Stimulated activated CD4-positive, alpha-beta T cell treated with anti-CD3 and anti-CD28 coated beads, Interleukin-12 subunit alpha, Interleukin-12 subunit beta, amount 100 ng/mL, for 4 hours (primary cell): Measurements from ENCODE around the gene CES5A.
"Not testable (repeated sequence)": the region's sequence is repeated elsewhere in the genome, so short reads cannot be mapped to it uniquely, and the experiment has no call there.

Experiments used
- DNase-seq: peaks from one replicate; pipeline ENCODE4 v3.0.0-alpha.2; 2020

The CES5A gene, protein sequence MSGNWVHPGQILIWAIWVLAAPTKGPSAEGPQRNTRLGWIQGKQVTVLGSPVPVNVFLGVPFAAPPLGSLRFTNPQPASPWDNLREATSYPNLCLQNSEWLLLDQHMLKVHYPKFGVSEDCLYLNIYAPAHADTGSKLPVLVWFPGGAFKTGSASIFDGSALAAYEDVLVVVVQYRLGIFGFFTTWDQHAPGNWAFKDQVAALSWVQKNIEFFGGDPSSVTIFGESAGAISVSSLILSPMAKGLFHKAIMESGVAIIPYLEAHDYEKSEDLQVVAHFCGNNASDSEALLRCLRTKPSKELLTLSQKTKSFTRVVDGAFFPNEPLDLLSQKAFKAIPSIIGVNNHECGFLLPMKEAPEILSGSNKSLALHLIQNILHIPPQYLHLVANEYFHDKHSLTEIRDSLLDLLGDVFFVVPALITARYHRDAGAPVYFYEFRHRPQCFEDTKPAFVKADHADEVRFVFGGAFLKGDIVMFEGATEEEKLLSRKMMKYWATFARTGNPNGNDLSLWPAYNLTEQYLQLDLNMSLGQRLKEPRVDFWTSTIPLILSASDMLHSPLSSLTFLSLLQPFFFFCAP

GRCh38 chr16:55875273-55875672 lies at the start of gene CES5A:
Gene CES5A, minus strand, starts transcription at chr16:55875373. Its CDS starts 152 bp downstream, at chr16:55875221.
- DNase-seq: no peak

DNA sequence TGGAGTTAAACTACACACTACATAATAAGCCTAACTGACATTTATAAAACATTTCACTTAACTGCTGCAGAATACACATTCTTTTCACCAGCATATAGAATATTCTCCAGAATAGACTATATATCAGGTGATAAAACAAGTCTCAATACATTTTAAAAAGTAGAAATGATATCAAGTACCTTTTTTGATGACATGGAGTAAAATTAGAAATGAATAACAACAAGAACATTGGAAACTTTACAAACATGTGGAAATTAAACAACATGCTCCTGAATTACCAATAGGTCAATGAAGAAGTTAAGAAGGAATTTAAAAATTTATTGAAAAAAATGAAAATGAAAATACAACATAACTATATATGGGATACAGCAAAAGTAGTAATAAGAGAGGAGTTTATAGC lies 47.5 kb upstream of the CES5A start:
- DNase-seq: no peak

- DNase-seq: no peak
Observed at GRCh38 chr16:55917373-55918160, 42.4 kb upstream of the CES5A start.

GRCh38 chr16:55915096-55915827 lies 40.1 kb upstream of the CES5A start:
- no peak for DNase-seq

DNA sequence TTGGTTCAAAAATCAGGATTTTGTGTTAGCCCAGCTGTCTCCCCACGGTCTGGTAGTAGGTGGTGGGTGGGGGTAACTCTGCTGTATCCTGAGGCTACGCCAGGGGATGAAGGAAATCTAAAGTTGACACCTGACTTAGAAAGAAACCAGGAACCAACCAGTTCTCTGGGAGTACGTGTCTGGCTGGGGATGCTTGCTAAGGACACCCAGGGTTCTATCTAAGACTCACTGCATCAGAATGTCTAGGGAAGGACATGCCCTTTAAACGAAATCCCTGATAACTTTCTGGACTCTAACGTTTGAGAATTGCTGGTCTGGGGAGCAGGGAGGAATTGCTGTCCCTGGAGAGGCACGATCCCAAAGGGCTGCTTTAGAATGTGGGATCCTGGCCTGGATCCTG lies 39.2 kb upstream of the CES5A start:
- DNase-seq: no peak

DNA sequence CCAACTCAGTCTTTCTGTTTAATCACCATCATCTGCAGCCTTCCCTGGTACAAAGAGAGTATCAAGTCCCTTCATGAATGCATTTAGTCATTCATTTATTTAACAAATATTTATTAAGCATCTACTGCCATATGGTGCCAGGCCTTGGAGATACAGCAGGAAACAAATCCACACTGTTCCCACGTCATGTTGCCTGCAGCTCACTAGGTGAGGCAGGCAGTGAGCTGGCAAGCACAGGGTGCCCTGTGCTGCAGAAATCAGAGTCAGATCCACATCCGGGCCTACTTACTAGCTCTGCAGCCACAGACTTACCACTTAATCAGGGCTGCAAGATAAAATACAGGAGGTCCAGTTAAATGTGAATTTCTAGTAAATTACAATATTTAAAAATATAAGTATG lies 38.5 kb upstream of the CES5A start:
- DNase-seq: no peak

- DNase-seq: not testable (repeated sequence)
Observed at GRCh38 chr16:55913121-55913520, 37.9 kb upstream of the CES5A start.

DNA sequence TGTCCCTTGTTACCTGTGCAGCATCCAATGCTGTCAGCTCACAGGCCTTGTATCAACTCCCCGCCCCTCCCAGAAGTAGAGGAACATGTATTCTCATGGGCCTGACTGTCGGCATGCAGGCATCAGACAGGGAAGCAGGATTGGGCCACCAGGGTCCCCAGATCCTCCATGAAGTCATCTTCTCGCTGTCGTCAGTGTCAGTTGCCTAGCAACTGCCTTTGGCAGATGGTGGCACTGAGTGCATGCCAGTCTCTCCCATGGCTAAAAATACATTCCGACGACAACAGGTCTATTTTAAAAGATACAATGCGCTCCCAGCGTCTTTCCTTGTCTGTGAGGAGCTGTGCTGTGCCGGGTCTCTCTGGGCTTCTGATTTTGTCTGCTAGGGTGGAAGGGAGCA lies 36.8 kb upstream of the CES5A start:
- DNase-seq: no peak

GRCh38 chr16:55911616-55912015 lies 36.4 kb upstream of the CES5A start:
- DNase-seq: no peak

GRCh38 chr16:55909876-55910275 lies 34.7 kb upstream of the CES5A start:
- DNase-seq: no peak

GRCh38 chr16:55908641-55909040 lies 33.5 kb upstream of the CES5A start:
- no peak for DNase-seq

GRCh38 chr16:55907661-55908060 lies 32.5 kb upstream of the CES5A start:
- DNase-seq: no peak

DNA sequence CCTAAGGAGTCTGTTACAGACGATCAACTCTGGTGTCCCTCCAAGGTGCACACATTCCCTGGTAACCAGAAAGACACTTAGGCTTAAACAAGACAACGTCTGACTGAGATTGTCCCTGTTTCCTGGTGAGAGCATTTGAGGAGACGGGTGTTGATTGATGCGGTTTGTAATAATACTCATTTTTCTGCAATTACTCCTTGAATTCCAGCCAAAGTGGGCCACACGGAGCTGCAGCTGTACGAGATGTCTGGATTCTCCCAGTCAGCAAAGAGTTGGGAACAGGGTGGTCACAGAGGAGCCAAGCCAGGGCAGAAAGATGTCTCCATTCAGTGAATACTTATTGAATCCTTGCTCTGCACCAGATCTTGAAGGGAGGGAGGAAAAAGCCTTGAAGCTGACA lies 30.9 kb upstream of the CES5A start:
- DNase-seq: no peak

DNA sequence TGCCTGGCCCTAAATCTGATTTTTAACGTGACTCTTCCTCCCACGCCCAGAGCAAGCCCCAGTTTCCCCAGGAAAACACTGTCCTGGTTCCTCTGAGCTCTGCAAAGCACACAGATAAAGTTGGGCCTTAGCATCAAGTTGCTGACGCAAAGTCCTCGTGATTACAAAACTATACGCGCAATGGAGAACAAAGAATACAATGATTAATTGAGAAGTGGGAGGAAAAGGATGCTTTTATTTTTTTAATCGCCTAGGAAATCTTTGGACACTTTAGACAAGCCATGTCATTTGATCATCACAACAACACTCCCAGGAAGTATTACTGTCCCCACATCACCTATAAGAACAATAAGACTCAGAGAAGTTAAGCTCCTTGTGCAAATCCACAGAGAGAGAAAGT lies 30.5 kb upstream of the CES5A start:
- no peak for DNase-seq

DNA sequence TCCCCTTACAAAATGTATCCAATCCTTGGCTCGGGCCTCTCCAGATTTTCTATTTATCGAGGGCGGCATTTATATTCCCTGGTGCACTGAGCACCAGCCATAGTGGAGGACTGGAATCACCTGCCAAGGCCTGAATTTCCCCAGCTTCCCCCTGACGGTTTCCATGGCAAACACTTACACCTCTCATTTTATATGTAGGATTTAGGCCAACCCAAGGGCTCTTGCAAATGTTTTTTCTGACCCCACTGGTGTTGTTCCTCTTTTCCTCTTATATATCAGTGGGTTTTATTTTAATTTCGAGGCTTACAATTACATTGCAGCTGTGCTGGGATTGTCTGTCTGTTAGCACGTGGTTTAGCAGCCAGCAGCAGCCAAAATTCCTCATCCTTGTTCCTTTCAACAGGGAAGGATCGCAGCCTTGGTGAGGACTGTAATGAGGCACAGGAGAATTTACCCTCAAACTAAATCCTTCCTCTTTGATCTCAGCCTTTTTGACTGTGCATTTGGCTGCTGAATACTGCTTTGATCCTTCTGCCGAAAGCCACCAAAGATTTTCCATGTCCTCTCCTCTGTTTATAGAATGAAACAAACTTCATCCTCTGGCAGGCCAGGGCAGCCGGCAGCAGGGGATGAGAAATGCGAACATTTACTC lies 26.5 kb upstream of the CES5A start:
- DNase-seq: no peak

GRCh38 chr16:55900616-55901393 lies 25.6 kb upstream of the CES5A start:
- no peak for DNase-seq

GRCh38 chr16:55899857-55900256 lies 24.7 kb upstream of the CES5A start:
- DNase-seq: no peak

DNA sequence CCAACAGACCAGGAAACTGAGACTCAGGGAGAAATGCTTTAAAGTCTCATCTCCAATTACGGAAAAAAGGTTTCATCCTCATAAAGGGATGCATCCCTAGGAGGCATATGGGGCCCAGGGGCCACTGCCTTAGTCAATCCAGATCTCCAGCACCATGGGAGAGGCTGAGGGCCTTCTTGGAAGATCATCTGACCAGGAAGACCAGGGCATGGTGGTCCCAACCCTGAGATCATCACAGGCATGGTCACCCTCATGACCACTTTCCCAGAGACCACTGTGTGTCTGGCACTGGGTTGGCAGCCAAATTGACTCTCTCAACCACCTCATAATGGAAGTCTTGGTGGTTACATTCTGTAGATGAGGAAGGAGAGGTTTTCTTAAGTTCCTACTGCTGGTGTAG lies 23.4 kb upstream of the CES5A start:
- no peak for DNase-seq

- DNase-seq: no peak
Observed at GRCh38 chr16:55892821-55893220, 17.6 kb upstream of the CES5A start.

GRCh38 chr16:55889518-55889917 lies 14.3 kb upstream of the CES5A start:
- no peak for DNase-seq

DNA sequence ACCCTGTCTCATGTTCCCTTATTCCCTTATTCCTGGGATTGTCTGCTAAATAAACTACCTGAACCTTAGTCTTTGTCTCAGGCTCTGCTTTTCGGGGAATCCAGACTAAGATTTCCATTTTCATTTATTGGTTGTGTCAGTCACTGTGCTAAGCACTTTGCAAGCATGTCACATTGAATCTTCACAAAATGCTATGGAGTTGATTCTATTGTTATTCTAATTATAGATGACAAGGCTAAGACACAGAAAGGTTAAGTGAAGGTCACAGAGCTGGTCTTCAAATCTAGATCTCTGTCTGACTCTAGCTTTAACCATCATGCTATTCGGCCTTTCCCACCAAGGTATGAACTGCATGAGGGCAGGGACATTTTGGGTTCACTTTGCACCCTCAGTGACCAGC lies 13.4 kb upstream of the CES5A start:
- no peak for DNase-seq

DNA sequence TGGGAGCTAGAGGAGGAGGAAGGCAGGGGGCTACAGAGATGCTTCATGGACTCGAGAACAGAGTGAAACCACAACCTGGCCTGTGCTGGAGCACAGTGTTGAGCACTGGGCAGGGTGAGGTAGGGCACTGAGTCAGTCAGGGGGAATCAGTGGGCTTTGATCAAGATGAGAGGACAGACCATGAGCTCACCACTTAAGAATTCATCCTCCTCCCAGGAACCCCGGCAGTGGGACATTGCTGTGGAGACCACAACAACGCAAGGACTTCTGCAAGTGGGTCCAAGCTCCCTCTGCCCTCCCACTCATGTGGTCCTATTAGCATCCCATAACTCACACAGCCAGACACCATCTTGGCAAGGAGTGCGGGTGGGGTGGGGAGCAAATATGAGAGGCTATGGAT lies 1.7 kb upstream of the CES5A start:
- no peak for DNase-seq
